HG03045 (cell line): ENCODE data around the gene ALAS1.

Experiments used
- ATAC-seq: cut with Tn5 transposase; IDR thresholded peaks from one replicate; pipeline ENCODE4 v1.9.1; 2021; ENCODE audit warnings: mild to moderate bottlenecking, moderate library complexity; ENCODE audit not compliant: unreplicated experiment

ALAS1 gene

GRCh38 chr3:52197499-52197841 lies 490 bp upstream of the ALAS1 start:
- ATAC-seq = no peak

DNA sequence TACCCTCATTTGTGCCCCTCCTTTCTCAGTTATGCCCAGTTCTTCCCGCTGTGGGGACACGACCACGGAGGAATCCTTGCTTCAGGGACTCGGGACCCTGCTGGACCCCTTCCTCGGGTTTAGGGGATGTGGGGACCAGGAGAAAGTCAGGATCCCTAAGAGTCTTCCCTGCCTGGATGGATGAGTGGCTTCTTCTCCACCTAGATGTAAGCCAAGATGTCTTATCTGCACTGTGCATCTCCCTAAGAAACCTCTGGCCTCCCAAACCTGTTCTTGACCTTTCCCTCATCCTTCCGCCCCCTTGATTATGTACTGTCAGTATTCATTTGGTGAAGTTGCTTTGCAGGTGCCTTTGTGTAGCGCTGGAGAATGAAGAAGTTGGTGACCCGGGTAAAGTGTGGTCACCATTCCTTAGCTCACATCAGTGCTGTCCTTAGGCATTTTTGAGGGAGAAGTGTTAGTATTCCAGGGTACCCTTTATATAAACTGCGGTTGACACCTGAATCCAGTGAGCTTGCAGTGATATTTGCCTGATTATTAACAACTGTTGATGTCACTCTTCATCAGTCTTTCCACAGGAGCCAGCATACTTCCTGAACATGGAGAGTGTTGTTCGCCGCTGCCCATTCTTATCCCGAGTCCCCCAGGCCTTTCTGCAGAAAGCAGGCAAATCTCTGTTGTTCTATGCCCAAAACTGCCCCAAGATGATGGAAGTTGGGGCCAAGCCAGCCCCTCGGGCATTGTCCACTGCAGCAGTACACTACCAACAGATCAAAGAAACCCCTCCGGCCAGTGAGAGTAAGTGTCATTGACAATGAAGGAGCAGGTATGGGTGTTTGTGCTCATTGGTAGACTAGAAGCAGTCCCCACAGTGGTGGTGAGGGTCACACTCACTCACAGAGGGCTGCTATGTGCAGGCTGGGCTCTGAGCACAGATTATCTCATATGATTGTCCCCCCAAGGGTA lies 966 bp downstream of the ALAS1 start:
- ATAC-seq = no peak

DNA sequence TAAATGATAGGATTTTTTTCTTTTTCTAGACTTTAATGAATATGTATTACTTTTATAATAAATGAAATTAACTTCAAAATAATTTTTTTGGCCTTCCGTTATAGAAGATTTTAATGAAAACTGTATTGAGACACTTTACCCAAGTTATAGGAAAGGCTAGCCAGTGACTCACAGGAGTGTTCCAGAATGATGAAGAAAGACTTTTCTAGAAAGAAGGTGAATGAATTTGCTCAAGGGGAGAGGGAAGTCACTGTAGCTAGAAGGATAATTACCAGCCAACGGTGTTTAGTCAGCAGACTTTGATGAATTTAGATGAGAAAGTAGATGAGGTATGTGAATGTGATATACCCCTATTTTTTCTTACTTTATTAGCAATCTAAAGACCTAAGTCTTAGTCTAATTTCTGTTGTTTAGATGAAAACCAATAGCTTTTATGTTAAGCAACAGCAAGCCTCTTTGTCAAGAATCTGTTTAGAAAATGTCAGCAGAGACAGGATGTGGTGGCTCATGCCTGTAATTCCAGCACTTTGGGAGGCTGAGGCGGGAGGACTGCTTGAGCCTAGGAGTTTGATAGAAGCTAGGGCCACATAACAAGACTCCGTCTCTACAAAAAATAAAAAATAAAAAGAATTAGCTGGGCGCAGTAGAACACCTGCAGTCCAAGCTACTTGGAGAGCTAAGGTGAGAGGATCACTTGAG lies 3.2 kb downstream of the ALAS1 start:
- no peak for ATAC-seq

- ATAC-seq = no peak
Measured at GRCh38 chr3:52202384-52203077, 4.6 kb downstream of the ALAS1 start.

DNA sequence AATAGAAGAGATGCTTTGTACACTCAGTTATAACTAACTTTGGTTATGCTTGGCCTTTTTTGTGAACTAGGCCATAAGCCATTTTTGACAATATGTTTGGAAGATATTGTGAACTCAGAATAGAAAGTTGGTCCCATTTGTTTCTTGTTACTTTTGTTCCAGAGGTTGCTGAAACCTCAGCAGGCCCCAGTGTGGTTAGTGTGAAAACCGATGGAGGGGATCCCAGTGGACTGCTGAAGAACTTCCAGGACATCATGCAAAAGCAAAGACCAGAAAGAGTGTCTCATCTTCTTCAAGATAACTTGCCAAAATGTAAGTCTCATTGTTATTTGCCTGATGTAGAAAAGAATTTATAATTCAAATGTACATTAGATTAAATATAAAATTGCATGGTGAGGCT lies 5.7 kb downstream of the ALAS1 start:
- ATAC-seq = no peak

DNA sequence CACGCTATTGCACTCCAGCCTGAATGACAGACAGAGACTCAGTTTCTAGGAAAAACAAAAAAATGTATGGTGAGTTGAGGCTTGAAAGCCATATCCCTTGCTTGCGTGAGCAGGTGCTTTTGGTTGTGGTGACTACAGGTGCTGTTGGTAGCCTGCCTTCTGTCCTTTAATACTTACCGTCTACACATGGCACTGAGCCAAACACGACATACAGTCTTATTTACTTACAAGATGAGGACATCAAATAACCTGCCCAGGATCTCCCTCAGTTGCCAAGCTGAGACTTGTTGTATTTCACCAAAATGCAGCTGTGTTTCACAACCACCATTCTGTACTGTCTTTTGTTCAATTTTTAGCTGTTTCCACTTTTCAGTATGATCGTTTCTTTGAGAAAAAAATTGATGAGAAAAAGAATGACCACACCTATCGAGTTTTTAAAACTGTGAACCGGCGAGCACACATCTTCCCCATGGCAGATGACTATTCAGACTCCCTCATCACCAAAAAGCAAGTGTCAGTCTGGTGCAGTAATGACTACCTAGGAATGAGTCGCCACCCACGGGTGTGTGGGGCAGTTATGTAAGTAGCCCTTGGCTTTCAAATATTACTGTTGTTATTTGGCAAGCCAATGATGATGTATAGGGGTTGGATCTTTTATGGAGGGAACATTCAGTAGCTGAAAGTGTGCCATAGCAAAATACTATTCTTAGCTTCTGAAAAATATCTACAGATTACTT lies 6.5 kb downstream of the ALAS1 start:
- no peak for ATAC-seq

DNA sequence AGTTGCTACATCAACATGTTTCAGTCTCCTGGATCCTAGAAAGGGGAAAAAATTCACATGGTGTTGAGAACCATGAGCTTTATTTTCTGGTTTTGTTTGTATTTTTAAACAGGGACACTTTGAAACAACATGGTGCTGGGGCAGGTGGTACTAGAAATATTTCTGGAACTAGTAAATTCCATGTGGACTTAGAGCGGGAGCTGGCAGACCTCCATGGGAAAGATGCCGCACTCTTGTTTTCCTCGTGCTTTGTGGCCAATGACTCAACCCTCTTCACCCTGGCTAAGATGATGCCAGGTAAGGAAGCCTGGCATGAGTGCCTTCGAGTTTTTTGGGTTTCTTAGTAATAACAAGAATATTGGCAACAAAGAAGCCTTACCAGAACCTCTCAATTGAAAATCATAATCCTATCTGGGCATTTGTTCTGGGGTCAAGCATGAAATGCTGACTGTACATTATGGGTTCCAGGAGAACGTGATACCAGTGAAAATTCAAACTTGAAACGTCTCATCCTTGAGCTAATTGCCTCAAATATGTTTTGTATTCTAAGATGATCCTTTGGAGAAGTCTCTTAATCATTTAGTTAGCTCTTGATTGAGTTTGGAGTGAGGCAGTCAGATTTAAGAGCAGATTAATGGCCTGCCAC lies 7.9 kb downstream of the ALAS1 start:
- ATAC-seq = no peak

DNA sequence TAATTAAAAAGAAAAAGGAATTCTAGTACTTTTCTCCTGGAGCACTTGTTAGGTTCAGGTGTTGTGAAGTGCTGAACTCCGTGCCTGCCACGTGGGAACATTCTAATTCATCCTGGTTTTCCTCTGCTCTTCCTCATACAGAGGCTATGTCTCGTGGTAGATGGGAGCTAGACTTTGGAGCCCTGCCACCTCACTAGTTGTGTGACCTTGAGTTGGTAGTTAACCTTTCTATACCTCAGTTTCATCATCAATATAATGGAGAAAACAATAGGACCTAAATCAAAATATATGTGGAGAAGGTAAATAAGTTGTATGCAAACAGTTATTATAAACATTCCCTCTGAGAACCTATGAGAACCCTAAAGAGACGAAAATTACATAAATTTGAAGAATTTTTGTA lies 10.6 kb downstream of the ALAS1 start:
- ATAC-seq = no peak

GRCh38 chr3:52210037-52210436 lies 12.1 kb downstream of the ALAS1 start:
- ATAC-seq = no peak

DNA sequence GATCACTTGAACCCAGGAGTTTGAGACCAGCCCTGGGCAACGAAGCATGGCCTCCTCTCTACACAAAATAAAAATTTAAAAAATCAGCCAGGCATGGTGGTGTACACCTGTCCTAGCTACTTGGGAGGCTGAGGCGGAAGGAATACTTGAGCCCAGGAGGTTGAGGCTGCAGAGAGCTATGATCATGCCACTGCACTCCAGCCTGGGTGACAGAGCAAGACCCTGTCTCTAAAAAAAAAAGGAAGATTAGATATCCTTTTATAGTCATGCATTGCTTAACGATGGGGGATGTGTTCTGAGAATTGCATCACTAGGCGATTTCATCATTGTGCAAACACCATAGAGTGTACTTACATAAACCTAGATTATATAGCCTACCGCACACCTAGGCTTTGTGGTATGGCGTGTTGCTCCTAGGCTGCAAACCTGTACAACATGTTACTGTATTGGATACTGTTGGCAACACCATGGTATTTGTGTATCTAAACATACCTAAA lies 12.6 kb downstream of the ALAS1 start:
- ATAC-seq = no peak

- ATAC-seq = no peak
Measured at GRCh38 chr3:52211268-52211891, 13.4 kb downstream of the ALAS1 start.

GRCh38 chr3:52213005-52213404 lies 15.0 kb downstream of the ALAS1 start:
- ATAC-seq = no peak

DNA sequence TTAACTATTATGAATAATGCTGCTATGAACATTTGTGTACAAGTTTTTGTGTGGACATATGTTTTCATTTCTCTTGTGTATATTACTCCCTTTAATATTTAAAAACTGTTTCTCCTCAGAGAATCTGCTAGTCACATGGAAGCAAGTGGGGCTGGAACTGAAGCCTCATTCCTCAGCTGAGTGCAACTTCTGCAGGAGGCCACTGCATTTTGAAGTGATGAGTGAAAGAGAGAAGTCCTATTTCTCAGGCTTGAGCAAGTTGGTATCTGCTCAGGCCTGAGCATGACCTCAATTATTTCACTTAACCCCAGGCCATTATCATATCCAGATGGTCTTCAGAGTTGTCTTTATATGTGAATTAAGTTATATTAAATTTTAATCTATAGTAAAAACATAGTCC lies 15.9 kb downstream of the ALAS1 start:
- no peak for ATAC-seq

DNA sequence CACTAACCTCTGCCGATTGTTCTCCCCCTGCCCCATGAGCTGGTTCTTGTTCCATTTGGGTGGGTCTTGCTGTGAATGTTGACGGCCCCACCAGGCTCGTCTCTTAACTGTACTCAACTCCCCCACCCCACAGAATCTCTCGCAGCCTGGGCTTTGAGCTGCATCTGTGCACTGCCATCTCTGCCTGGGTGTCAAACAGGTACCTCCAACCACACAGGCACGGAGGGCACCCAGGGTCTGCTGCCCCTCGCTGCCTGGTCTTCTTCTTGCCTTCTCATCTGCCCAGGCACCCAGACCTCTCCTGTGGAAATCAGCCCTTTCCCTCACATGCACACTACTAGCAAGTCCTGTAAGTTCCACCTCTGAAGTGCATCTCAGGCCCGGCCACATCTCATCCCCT lies 17.4 kb downstream of the ALAS1 start:
- no peak for ATAC-seq

DNA sequence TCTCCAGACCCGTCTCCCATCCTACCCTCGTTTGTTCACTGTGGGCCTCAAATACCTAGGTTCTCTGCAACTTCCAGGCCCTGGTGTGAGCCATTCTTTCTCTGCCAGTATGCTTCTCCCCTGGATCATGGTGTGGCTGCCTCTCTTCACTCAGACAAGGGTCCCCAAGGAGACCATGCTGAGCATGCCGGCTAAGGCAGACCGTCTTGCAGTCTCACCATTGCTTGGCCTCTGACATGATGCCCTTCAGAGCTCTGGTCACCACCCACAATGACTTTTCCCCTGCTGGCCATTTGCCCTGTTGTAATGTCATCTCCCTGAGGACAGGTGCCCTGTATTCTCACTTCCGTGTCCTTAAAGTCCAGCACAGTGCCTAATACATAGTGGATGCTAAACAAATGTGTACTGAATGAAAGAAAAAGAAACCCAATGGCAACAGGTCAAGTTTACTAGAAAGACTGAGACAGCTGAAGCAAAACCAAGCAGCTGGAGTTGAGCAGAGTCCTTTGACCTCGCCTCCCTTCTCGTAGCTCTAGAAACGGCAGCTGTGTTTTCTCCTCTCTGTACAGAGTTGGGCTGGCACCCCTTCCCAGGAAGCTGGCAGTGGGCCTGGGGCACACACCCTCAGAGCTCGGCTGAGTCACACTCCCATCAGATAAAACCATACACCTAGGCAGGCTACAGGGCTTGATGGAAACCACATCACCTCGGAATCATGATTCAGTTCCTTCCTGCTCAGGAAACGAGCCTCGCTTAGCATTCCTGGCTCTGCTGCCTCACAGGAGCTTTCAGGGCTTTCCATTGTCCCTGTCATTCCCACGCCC lies 18.8 kb downstream of the ALAS1 start:
- no peak for ATAC-seq

- ATAC-seq = no peak
Measured at GRCh38 chr3:52217409-52217805, 19.4 kb downstream of the ALAS1 start.

- ATAC-seq = no peak
Measured at GRCh38 chr3:52218026-52218425, 20.1 kb downstream of the ALAS1 start.

- no peak for ATAC-seq
Measured at GRCh38 chr3:52218454-52218853, 20.5 kb downstream of the ALAS1 start.
